GM19099 (cell line): ENCODE results near the gene JAGN1.

Source experiments
- POLR2A ChIP-seq: IDR thresholded peaks from 3 replicates; pipeline ENCODE4 v1.6.1; 2011; ENCODE audit warnings: low read depth; ENCODE audit not compliant: insufficient read length; ENCODE audit errors: extremely low read depth

The JAGN1 gene

GRCh38 chr3:9890249-9891071 lies at the start of gene JAGN1:
Gene JAGN1 (plus strand): TSS chr3:9890610. CDS start chr3:9890723, 113 bp downstream.
- peak; percentile 91 for TF ChIP-seq POLR2A

GRCh38 chr3:9841015-9841414 lies 49.4 kb upstream of the JAGN1 start:
- TF ChIP-seq POLR2A = no peak

- TF ChIP-seq POLR2A = peak; percentile 79
Observed at GRCh38 chr3:9843715-9844438, 46.5 kb upstream of the JAGN1 start, which contains the start of gene RPUSD3. Gene RPUSD3 (minus strand): TSS chr3:9844008. CDS start chr3:9843990, 18 bp downstream.

GRCh38 chr3:9846231-9846630 lies 44.2 kb upstream of the JAGN1 start:
- TF ChIP-seq POLR2A = no peak

GRCh38 chr3:9846931-9847488 lies 43.4 kb upstream of the JAGN1 start:
- TF ChIP-seq POLR2A = no peak

GRCh38 chr3:9852528-9852927 lies 37.9 kb upstream of the JAGN1 start:
- no peak for TF ChIP-seq POLR2A

GRCh38 chr3:9855594-9855993 lies 34.8 kb upstream of the JAGN1 start:
- no peak for TF ChIP-seq POLR2A

GRCh38 chr3:9859530-9860025 lies 30.8 kb upstream of the JAGN1 start:
- no peak for TF ChIP-seq POLR2A

- TF ChIP-seq POLR2A = no peak
Observed at GRCh38 chr3:9861201-9861600, 29.2 kb upstream of the JAGN1 start.

- TF ChIP-seq POLR2A = no peak
Observed at GRCh38 chr3:9861626-9862130, 28.7 kb upstream of the JAGN1 start.

GRCh38 chr3:9862391-9863057 lies 27.9 kb upstream of the JAGN1 start:
- no peak for TF ChIP-seq POLR2A

- no peak for TF ChIP-seq POLR2A
Observed at GRCh38 chr3:9863058-9863772, 27.2 kb upstream of the JAGN1 start.

- no peak for TF ChIP-seq POLR2A
Observed at GRCh38 chr3:9864200-9864927, 26.0 kb upstream of the JAGN1 start.
